ENCODE data around the gene PSD2.

Gene PSD2

GRCh38 chr5:139851558-139851957 lies 56.0 kb downstream of the PSD2 start:
- Histone ChIP-seq H3K4me1 (ENCODE audit: low read depth, poor library complexity, severe bottlenecking) (no peaks in the 10 kb centered on the region), H3K4me2 (no peak overlapping the region), H3K79me2 (ENCODE audit: insufficient read depth, low read depth) (no peaks in the 10 kb centered on the region), H4K20me1 (ENCODE audit: insufficient read depth) (no peaks in the 10 kb centered on the region), H3K27me3 (ENCODE audit: insufficient read depth, low read depth) (no peaks in the 10 kb centered on the region), H3K4me3 (IDR thresholded peaks at IDR 0.05; ENCODE audit: insufficient read depth, low read depth, low read length) (no peak overlapping the region), H2AFZ (ENCODE audit: low read depth) (no peak overlapping the region), H3K36me3 (ENCODE audit: insufficient read depth) (no peaks in the 10 kb centered on the region), H3K27ac (no peak overlapping the region), H3K9ac (no peak overlapping the region)
- TF ChIP-seq CTCF (conservative IDR thresholded peaks at IDR 0.05; ENCODE audit: low read depth, low read length) = no peak

DNA sequence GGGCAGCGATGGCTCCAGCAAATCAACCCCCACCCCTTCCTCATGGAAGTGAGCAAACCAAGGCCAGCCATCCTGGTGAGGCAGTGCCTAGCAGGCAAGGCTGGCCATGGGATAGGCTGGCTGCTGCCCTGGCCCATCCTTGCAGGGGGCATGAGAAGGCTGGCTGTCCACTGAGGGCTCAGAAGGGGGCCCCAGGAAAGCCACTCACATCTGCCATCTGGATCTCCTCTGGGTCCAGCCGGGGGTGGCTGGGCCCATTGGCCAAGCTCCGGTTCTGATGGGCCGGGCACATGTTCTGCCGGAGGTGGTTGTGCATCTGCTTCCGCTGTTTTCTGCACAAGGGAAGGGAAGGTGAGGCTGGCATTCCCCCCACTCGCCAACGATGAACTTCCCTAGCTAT lies 57.1 kb downstream of the PSD2 start:
- H2AFZ ChIP-seq (ENCODE audit: low read depth) = no peak overlapping the region
- H3K4me1 ChIP-seq (ENCODE audit: low read depth, poor library complexity, severe bottlenecking) = no peaks in the 10 kb centered on the region
- H3K27me3 ChIP-seq (ENCODE audit: insufficient read depth, low read depth) = no peaks in the 10 kb centered on the region
- no peaks in the 10 kb centered on the region for H3K79me2 ChIP-seq (ENCODE audit: insufficient read depth, low read depth)
- H3K4me3 ChIP-seq (IDR thresholded peaks at IDR 0.05; ENCODE audit: insufficient read depth, low read depth, low read length) = no peak overlapping the region
- H3K4me2 ChIP-seq = no peak overlapping the region
- H4K20me1 ChIP-seq (ENCODE audit: insufficient read depth) = no peaks in the 10 kb centered on the region
- H3K9ac ChIP-seq = no peak overlapping the region
- no peak for TF ChIP-seq CTCF (conservative IDR thresholded peaks at IDR 0.05; ENCODE audit: low read depth, low read length)
- no peaks in the 10 kb centered on the region for H3K36me3 ChIP-seq (ENCODE audit: insufficient read depth)
- no peak overlapping the region for H3K27ac ChIP-seq

DNA sequence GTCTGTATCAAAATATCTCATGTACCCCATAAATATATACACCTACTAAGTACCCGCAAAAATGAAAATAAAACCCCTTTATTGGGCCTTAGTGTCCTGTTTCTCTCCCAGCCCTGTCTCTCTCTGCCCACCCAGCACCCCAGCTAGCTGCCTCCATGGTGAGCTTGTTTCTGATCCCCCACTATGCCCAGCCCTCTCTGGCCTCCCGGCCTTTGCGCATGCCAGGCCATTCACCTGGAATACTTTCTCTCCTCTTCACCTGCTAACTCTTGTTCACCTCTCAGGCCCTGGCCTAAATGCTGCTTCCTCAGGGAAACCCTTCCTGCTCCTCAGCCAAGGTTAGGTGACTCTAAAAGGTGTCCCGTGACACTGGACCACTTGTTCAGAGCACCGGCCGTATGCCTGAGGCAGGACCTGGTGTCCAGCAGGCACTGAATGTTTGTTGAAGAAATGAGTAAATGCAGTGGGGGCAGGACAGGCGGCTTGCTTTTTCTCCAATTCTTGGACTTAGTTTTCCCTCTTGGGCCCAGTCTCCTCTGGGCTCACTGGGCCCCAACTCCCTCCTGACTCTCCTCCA lies 58.5 kb downstream of the PSD2 start:
- Histone ChIP-seq H2AFZ (ENCODE audit: low read depth) (no peak overlapping the region), H3K27ac (no peak overlapping the region), H3K4me1 (ENCODE audit: low read depth, poor library complexity, severe bottlenecking) (no peaks in the 10 kb centered on the region), H4K20me1 (ENCODE audit: insufficient read depth) (no peaks in the 10 kb centered on the region), H3K4me2 (no peak overlapping the region), H3K79me2 (ENCODE audit: insufficient read depth, low read depth) (no peaks in the 10 kb centered on the region), H3K9ac (no peak overlapping the region), H3K27me3 (ENCODE audit: insufficient read depth, low read depth) (no peaks in the 10 kb centered on the region), H3K4me3 (IDR thresholded peaks at IDR 0.05; ENCODE audit: insufficient read depth, low read depth, low read length) (no peak overlapping the region), H3K36me3 (ENCODE audit: insufficient read depth) (no peaks in the 10 kb centered on the region)
- TF ChIP-seq CTCF (conservative IDR thresholded peaks at IDR 0.05; ENCODE audit: low read depth, low read length) = no peak

GRCh38 chr5:139854953-139855352 lies 59.3 kb downstream of the PSD2 start:
- Histone ChIP-seq H3K27ac (no peak overlapping the region), H3K4me2 (no peak overlapping the region), H2AFZ (ENCODE audit: low read depth) (no peak overlapping the region), H3K9ac (no peak overlapping the region), H3K79me2 (ENCODE audit: insufficient read depth, low read depth) (no peaks in the 10 kb centered on the region), H3K4me1 (ENCODE audit: low read depth, poor library complexity, severe bottlenecking) (no peaks in the 10 kb centered on the region), H3K27me3 (ENCODE audit: insufficient read depth, low read depth) (no peaks in the 10 kb centered on the region), H4K20me1 (ENCODE audit: insufficient read depth) (no peaks in the 10 kb centered on the region), H3K4me3 (IDR thresholded peaks at IDR 0.05; ENCODE audit: insufficient read depth, low read depth, low read length) (no peak overlapping the region), H3K36me3 (ENCODE audit: insufficient read depth) (no peaks in the 10 kb centered on the region)
- TF ChIP-seq CTCF (conservative IDR thresholded peaks at IDR 0.05; ENCODE audit: low read depth, low read length) = no peak

Measured in KMS-11 (cell line).